Left ventricle myocardium inferior (tissue), 1 donor: Measurements from ENCODE around the gene PDE6B. TPM values are rescaled to one million over a fixed set of nuclear protein-coding genes. Genes with fewer than 3 reads are reported as not detected.
"Not testable (repeated sequence)": the region's sequence is repeated elsewhere in the genome, so short reads cannot be mapped to it uniquely, and the experiment has no call there.

Source experiments
- DNase-seq: peaks from one replicate; pipeline ENCODE4 v3.0.0-alpha.2; 2020
- H3K27ac ChIP-seq: fragments of 200-600 bp; replicated peaks from 2 replicates; pipeline ENCODE4 v1.8.0; 2021
- H3K27me3 ChIP-seq: fragments of 200-600 bp; 2 replicates; pipeline ENCODE4 v1.8.0; 2021; ENCODE audit warnings: low read depth
- H3K36me3 ChIP-seq: fragments of 200-600 bp; 2 replicates; pipeline ENCODE4 v1.8.0; 2021
- H3K4me1 ChIP-seq: fragments of 200-600 bp; 2 replicates; pipeline ENCODE4 v1.8.0; 2021
- H3K4me3 ChIP-seq: fragments of 200-600 bp; 2 replicates; pipeline ENCODE4 v1.8.0; 2021; ENCODE audit warnings: mild to moderate bottlenecking, moderate library complexity
- H3K9me3 ChIP-seq: fragments of 200-600 bp; replicated peaks from 2 replicates; pipeline ENCODE4 v1.8.0; 2021
- intact Hi-C: fragments of 100-400 bp; cut with micrococcal nuclease; formaldehyde crosslinking; loops from one replicate; pipeline ENCODE4 v1.11.0; 2022
- total RNA-seq: library from RNA; stranded (reverse); fragmentation: NEBNext Ultra II Directional; extraction: Animal tissue kit (Norgen Biotek cat#: 25700); gene quantifications from one replicate; pipeline ENCODE4 v1.2.1, GENCODE V29; 2021
- TF ChIP-seq, protein P1 (sequence below): fragments of 200-600 bp; IDR thresholded peaks from 2 replicates; pipeline ENCODE4 v1.8.0; 2021; ENCODE audit warnings: antibody characterized with exemption, mild to moderate bottlenecking, borderline replicate concordance
- donor health status: DM: no; HTN: yes; CAD: no; lungs with severe emphysema.

The PDE6B gene
- total RNA-seq, 1 donor from 2014 or later = 2.7 TPM

DNA sequence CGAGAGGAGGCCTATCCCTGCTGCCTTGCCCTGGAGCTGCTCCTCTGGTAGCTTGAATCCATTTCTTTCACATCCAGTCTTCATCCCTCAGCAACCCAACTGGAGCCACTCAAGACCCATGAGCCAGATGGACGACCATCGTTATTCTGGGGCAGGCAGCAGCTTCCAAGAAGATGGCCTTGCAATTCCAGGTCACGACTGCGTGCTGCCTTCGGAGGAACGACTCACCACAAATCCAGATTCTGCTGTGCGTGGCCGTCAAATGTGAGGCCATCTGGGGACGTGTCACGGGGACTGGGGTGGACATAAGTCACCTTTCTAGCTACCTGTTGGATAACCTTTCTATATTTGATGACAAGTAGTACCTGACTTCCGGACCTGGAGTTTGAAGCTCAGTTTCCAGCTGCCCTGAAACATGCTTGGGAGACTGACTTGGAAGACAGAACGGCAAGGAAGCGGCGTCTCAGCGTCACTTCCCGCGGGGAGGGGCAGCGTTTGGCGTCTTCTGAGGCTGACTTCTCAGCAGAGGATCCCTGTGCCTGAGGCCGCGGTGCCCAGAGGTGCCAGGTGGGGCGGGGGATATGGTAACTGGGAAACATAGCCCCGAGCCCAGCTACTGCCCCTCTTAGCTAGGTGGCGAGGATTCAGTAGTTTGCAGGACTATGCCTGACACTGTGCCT is 37.6 kb upstream of the PDE6B start:
- intact Hi-C loops = no loop called here
- TF ChIP-seq, protein P1, sequence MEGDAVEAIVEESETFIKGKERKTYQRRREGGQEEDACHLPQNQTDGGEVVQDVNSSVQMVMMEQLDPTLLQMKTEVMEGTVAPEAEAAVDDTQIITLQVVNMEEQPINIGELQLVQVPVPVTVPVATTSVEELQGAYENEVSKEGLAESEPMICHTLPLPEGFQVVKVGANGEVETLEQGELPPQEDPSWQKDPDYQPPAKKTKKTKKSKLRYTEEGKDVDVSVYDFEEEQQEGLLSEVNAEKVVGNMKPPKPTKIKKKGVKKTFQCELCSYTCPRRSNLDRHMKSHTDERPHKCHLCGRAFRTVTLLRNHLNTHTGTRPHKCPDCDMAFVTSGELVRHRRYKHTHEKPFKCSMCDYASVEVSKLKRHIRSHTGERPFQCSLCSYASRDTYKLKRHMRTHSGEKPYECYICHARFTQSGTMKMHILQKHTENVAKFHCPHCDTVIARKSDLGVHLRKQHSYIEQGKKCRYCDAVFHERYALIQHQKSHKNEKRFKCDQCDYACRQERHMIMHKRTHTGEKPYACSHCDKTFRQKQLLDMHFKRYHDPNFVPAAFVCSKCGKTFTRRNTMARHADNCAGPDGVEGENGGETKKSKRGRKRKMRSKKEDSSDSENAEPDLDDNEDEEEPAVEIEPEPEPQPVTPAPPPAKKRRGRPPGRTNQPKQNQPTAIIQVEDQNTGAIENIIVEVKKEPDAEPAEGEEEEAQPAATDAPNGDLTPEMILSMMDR = no peak
- H3K27me3 ChIP-seq = peaks cover 93% of the 10 kb centered on the region
- H3K27ac ChIP-seq = no peak overlapping the region
- peaks cover 29% of the 10 kb centered on the region for H3K9me3 ChIP-seq
- H3K4me1 ChIP-seq = no peaks in the 10 kb centered on the region
- no peak for DNase-seq
- no peaks in the 10 kb centered on the region for H3K36me3 ChIP-seq
- H3K4me3 ChIP-seq = no peak overlapping the region

DNA sequence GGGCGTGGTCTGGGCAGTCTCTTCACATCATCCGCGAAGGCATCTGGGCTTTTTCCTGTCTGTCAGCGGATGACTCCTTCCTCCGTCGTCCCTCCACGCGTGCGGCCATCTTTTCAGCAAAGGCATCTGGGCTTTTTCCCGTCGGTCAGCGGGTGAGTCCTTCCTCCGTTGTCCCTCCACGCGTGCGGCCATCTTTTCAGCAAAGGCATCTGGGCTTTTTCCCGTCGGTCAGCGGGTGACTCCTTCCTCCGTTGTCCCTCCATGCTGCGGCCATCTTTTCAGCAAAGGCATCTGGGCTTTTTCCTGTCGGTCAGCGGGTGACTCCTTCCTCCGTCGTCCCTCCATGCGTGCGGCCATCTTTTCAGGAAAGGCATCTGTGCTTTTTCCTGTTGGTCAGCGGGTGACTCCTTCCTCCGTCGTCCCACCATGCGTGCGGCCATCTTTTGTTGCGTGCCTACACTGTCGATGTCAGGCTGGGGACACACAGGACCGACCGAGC is 37.0 kb upstream of the PDE6B start:
- DNase-seq = no peak
- H3K36me3 ChIP-seq = no peaks in the 10 kb centered on the region
- intact Hi-C loops = no loop called here
- H3K4me3 ChIP-seq = no peak overlapping the region
- H3K4me1 ChIP-seq = no peaks in the 10 kb centered on the region
- H3K9me3 ChIP-seq = peaks cover 23% of the 10 kb centered on the region
- TF ChIP-seq, protein P1 = no peak
- peaks cover 88% of the 10 kb centered on the region for H3K27me3 ChIP-seq
- H3K27ac ChIP-seq = no peak overlapping the region

DNA sequence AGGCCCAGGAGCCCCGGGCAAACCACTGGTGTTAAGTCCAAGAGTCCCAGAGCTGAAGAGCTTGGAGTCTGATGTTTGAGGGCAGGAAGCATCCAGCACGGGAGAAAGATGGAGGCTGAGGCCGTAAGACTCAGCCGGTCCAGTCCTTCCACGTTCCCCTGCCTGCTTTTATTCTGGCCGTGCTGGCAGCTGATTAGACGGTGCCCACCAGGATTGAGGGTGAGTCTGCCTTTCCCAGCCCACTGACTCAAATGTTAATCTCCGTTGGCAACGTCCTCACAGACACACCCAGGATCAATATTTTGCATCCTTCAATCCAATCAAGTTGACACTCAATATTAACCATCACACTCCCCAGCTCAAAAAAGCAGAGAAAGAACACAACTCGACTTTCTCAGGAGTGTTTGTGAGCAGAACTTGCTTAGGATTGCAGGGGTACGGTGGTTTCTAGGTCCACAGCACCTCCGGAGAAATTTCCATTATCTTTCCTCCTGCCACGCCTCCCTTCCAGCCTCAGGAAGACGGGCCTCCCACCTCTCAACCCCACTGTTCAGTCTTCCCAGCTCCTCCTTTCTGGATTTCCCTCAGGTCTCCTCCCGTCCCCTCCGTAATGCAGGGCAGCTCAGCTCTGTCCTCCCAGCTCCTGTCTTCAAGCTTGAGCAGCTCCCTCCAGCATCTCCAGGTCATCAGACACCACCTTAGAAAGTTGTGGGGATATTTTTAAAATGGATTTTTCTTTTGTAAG is 36.0 kb upstream of the PDE6B start:
- peaks cover 89% of the 10 kb centered on the region for H3K27me3 ChIP-seq
- intact Hi-C loops = no loop called here
- no peak for DNase-seq
- H3K9me3 ChIP-seq = peaks cover 19% of the 10 kb centered on the region
- H3K27ac ChIP-seq = no peak overlapping the region
- no peaks in the 10 kb centered on the region for H3K36me3 ChIP-seq
- TF ChIP-seq, protein P1 = no peak
- no peak overlapping the region for H3K4me3 ChIP-seq
- H3K4me1 ChIP-seq = no peaks in the 10 kb centered on the region

DNA sequence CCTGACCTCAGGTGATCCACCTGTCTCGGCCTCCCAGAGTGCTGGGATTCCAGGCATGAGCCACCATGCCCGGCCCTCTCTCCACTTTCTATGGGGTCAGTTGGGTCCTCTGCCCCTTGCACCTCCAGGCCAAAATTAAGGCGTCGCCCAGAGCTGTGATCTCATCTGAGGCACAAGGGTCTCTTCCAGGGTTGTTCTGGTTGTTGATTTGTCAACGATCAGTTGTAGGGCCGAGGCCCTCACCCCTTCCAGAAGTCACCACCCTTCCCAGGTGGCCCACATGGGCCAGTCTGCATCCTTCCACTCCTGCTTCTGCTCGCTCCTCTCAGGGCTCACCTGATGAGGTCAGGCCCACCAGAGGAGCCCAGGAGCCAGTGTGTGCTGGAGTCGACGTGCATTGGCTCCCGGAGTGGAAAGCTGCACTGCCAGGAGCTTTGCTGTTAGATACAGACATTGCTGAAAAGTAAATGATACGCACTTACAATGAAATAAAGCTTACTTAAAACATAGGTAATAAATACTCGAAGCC is 35.0 kb upstream of the PDE6B start:
- TF ChIP-seq, protein P1 = no peak
- H3K27me3 ChIP-seq = peaks cover 90% of the 10 kb centered on the region
- H3K4me3 ChIP-seq = no peak overlapping the region
- no peak overlapping the region for H3K27ac ChIP-seq
- intact Hi-C loops = no loop called here
- H3K4me1 ChIP-seq = no peaks in the 10 kb centered on the region
- no peak for DNase-seq
- H3K36me3 ChIP-seq = no peaks in the 10 kb centered on the region
- H3K9me3 ChIP-seq = peaks cover 21% of the 10 kb centered on the region

DNA sequence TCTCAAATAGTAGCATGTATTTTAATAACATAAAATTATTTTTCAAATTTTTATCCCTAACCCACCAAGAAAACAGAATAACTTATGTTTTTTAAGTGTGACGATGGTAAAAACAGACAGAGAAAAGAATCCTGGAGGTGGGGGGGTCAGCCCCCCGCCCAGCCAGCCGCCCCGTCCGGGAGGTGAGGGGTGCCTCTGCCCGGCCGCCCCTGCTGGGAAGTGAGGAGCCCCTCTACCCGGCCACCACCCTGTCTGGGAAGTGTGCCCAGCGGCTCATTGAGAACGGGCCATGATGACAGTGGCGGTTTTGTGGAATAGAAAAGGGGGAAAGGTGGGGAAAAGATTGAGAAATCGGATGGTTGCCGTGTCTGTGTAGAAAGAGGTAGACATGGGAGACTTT is 33.2 kb upstream of the PDE6B start:
- not testable (repeated sequence) for DNase-seq

More for the DNA sequence above, 33.2 kb upstream of the PDE6B start:
- H3K4me1 ChIP-seq, intact Hi-C loops, H3K4me3 ChIP-seq, H3K36me3 ChIP-seq, H3K27ac ChIP-seq: not testable (repeated sequence)
- Histone ChIP-seq H3K27me3 (peaks cover 75% of the 10 kb centered on the region), H3K9me3 (peaks cover 21% of the 10 kb centered on the region)
